ENCODE measurements around the gene MMD2. TPM values are rescaled to one million over a fixed set of nuclear protein-coding genes. Genes with fewer than 3 reads are reported as not detected.

Gene MMD2
- total RNA-seq, 5 donors from 2014 or later (not counting 1 experiment from before 2014, with no cell fraction given), result not detected

DNA sequence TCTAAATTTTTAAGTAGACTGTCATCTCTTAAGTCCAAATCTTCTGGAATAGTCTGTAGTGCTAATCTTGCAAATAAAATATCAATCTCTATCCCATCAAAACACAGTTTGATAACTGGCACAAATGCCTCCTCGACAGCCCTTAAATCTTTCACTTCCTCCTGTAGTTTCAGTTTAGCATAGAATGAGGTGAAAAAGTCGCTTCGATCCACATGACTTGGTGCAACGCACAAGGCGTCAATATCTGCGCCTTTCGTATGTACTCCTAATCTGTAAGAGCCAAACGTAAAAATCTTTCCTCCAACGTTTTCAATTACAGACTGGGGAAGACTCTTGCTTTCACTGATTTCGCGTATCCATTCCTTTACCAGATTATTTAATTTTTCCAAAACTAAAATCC lies 97.8 kb downstream of the MMD2 start:
- ChIA-PET POLR2A (no interaction called here), CTCF (no interaction called here)
- H3K27ac ChIP-seq (ENCODE audit: low read length), result no peak overlapping the region
- Mint-ChIP-seq H3K4me1 (peaks cover 0 to 3% (median 1%) of the 10 kb centered on the region in 3 donors), H3K9me3 (peaks cover 0 to 6% (median 0%) of the 10 kb centered on the region in 3 donors), H3K27ac (no peak overlapping the region), H3K27me3 (peaks cover 45 to 53% of the 10 kb centered on the region in 2 donors), H3K36me3 (no peaks in the 10 kb centered on the region), H3K4me3 (peak overlapping the region; percentile 25 to 56 (median 34))
- peaks cover 9 to 14% of the 10 kb centered on the region in 2 experiments for H3K27me3 ChIP-seq (replicated peaks in 1 of 2; ENCODE audit: control insufficient read depth in 2 of 2, extremely low read depth in 1 of 2, insufficient read depth in 2 of 2, low read length in 1 of 2)
- peak overlapping the region in 1 of 2 donors; percentile 65 for H3K4me3 ChIP-seq (ENCODE audit: control insufficient read depth in 1 of 2, extremely low read depth in 1 of 2, low read length in 1 of 2)
- no peak for ATAC-seq (replicated peaks in 1 of 4)
- no peaks in the 10 kb centered on the region for H3K36me3 ChIP-seq (ENCODE audit: control insufficient read depth in 2 of 2, extremely low read depth in 1 of 2, insufficient read depth in 1 of 2, low read length in 1 of 2)
- H3K9me3 ChIP-seq, result peaks cover 9% of the 10 kb centered on the region
- H3K4me1 ChIP-seq (ENCODE audit: control insufficient read depth in 1 of 2, extremely low read depth in 1 of 2, insufficient read depth in 2 of 2, low read length in 2 of 2), result peaks cover 0 to 10% of the 10 kb centered on the region in 2 experiments
- WGBS (ENCODE audit: insufficient coverage), result 89% methylated on average over 10 of the region's 11 CpGs
- no peak for DNase-seq

DNA sequence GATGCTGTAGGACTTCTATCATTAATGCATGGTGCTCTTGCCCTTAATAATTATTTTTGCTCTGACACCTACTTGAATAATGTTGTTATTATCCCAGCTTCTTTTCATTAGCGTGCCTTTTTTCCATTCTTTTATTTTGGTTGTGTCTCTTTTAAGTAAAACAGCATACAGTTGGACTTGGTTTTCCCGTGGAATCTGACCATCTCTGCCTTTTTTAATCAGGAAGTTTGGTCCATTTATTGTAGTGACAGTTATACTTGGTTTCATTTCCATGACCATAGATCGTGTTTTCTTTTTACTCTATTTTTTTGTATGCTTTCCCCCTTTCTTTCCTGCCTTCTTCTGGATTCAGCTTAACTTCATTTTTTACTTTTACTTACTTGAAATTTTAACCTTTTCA lies 101.8 kb downstream of the MMD2 start:
- no peak overlapping the region for H3K27ac ChIP-seq (ENCODE audit: low read length)
- H3K27me3 ChIP-seq (replicated peaks in 1 of 2; ENCODE audit: control insufficient read depth in 2 of 2, extremely low read depth in 1 of 2, insufficient read depth in 2 of 2, low read length in 1 of 2), result peaks cover 4 to 17% of the 10 kb centered on the region in 2 experiments
- ATAC-seq (replicated peaks in 1 of 4) (no peak), DNase-seq (no peak)
- Mint-ChIP-seq H3K27me3 (peaks cover 15 to 21% of the 10 kb centered on the region in 2 donors), H3K9me3 (no peaks in the 10 kb centered on the region), H3K27ac (no peak overlapping the region), H3K36me3 (no peaks in the 10 kb centered on the region), H3K4me1 (peaks cover 0 to 3% (median 1%) of the 10 kb centered on the region in 3 donors), H3K4me3 (no peak overlapping the region)
- H3K9me3 ChIP-seq, result peaks cover 5% of the 10 kb centered on the region
- POLR2A ChIA-PET, result no interaction called here
- WGBS (ENCODE audit: insufficient coverage), result 86% methylated on average over 1 of the region's 3 CpGs
- no peaks in the 10 kb centered on the region for H3K36me3 ChIP-seq (ENCODE audit: control insufficient read depth in 2 of 2, extremely low read depth in 1 of 2, insufficient read depth in 1 of 2, low read length in 1 of 2)
- no peak overlapping the region for H3K4me3 ChIP-seq (ENCODE audit: control insufficient read depth in 1 of 2, extremely low read depth in 1 of 2, low read length in 1 of 2)
- CTCF ChIA-PET, result interaction anchor here in 1 of 2 donors (0.5 to 0.6 kb wide), 2 partner anchors 11 to 172 kb away, joined by 3 to 4 read pairs; no protein-coding TSS in a partner anchor
- H3K4me1 ChIP-seq (ENCODE audit: control insufficient read depth in 1 of 2, extremely low read depth in 1 of 2, insufficient read depth in 2 of 2, low read length in 2 of 2), result peaks cover 0 to 9% of the 10 kb centered on the region in 2 experiments

DNA sequence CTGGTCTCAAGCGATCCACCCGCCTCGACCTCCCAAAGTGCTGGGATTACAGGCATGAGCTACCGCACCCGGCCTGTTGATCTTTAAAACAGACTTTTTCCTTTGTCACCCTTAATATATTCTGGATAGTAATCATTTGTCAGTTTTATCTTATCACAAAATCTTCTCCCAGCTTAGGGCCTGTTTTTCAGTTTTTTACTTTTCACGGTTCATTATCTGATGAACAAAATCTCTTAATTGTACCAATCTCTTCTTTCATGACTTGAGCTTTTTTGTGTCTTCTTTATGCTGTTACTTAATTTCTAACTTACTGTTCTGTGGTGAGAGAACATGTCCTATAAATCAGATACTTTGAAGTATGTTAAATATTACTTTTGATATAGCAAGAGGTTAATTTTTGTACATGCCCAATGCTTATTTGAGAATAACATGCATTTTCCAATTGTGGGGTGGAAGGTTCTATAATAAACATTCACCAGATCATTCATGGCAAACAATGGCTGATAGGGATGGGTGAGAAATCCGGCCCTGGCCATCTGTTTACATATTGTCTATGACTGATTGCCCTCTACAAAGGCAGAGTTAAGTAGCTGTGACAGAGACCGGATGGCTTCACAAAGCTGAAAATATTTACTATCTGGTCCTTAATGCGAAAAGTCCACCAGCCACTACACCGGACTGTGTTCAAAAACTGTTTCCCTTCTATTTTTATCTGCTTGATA lies 102.5 kb downstream of the MMD2 start:
- Mint-ChIP-seq H3K27ac (no peak overlapping the region), H3K27me3 (peaks cover 13 to 17% of the 10 kb centered on the region in 2 donors), H3K4me1 (peaks cover 0 to 3% (median 1%) of the 10 kb centered on the region in 3 donors), H3K36me3 (no peaks in the 10 kb centered on the region), H3K9me3 (no peaks in the 10 kb centered on the region), H3K4me3 (no peak overlapping the region)
- WGBS (ENCODE audit: insufficient coverage), result no CpG with 5 or more reads among the region's 10 CpGs
- Histone ChIP-seq H3K4me1 (ENCODE audit: control insufficient read depth in 1 of 2, extremely low read depth in 1 of 2, insufficient read depth in 2 of 2, low read length in 2 of 2) (peaks cover 0 to 2% of the 10 kb centered on the region in 2 experiments), H3K36me3 (ENCODE audit: control insufficient read depth in 2 of 2, extremely low read depth in 1 of 2, insufficient read depth in 1 of 2, low read length in 1 of 2) (no peaks in the 10 kb centered on the region), H3K9me3 (peaks cover 5% of the 10 kb centered on the region), H3K27me3 (replicated peaks in 1 of 2; ENCODE audit: control insufficient read depth in 2 of 2, extremely low read depth in 1 of 2, insufficient read depth in 2 of 2, low read length in 1 of 2) (peaks cover 4 to 10% of the 10 kb centered on the region in 2 experiments), H3K4me3 (ENCODE audit: control insufficient read depth in 1 of 2, extremely low read depth in 1 of 2, low read length in 1 of 2) (no peak overlapping the region), H3K27ac (ENCODE audit: low read length) (no peak overlapping the region)
- POLR2A ChIA-PET, result no interaction called here
- CTCF ChIA-PET, result interaction anchor here in 1 of 2 donors (0.5 to 0.6 kb wide), 2 partner anchors 10 to 171 kb away, joined by 3 to 4 read pairs; no protein-coding TSS in a partner anchor
- DNase-seq, result no peak
- ATAC-seq (replicated peaks in 1 of 4), result no peak

Other genes starting within 250 kb of the MMD2 start
- 100 to 1,000 TPM in 4 of 5 donors, 10 to 100 TPM in 1; 93.6 to 126 (median 110) TPM for gene AP5Z1, start 183.6 kb downstream of the MMD2 start, total RNA-seq
- gene PAPOLB, start 97.2 kb downstream of the MMD2 start, total RNA-seq, result not detected
- under 1 TPM in 2 of 5 donors, not detected in 3; 0.20 to 0.30 TPM for gene RADIL, start 75.5 kb downstream of the MMD2 start, total RNA-seq
- gene RBAK, start 86.7 kb upstream of the MMD2 start, total RNA-seq, result 10 to 100 TPM; 14.8 to 21.4 (median 17.4) TPM
- 100 to 1,000 TPM in 2 of 5 donors, 10 to 100 TPM in 3; 84.5 to 108 (median 93.5) TPM for gene WIPI2, start 231.0 kb upstream of the MMD2 start, total RNA-seq

All from T-cell (primary cell).